ENCODE results near the gene HOXA9.

The HOXA9 gene

GRCh38 chr7:27141137-27141922, 24.0 kb downstream of the HOXA9 start:
- no peak for DNase-seq

GRCh38 chr7:27140126-27140857, 25.0 kb downstream of the HOXA9 start:
- no peak for DNase-seq

GRCh38 chr7:27139334-27140125, 25.8 kb downstream of the HOXA9 start:
- DNase-seq = no peak

GRCh38 chr7:27138985-27139333, 26.4 kb downstream of the HOXA9 start:
- DNase-seq = no peak

GRCh38 chr7:27138472-27138871, 26.9 kb downstream of the HOXA9 start:
- no peak for DNase-seq

GRCh38 chr7:27137640-27138315, 27.6 kb downstream of the HOXA9 start:
- DNase-seq = no peak

- DNase-seq = no peak
Measured at GRCh38 chr7:27134392-27134791, 30.9 kb downstream of the HOXA9 start.

- no peak for DNase-seq
Measured at GRCh38 chr7:27133409-27134231, 31.7 kb downstream of the HOXA9 start.

- no peak for DNase-seq
Measured at GRCh38 chr7:27132978-27133377, 32.4 kb downstream of the HOXA9 start.

GRCh38 chr7:27132214-27132613, 33.1 kb downstream of the HOXA9 start:
- DNase-seq = no peak

- no peak for DNase-seq
Measured at GRCh38 chr7:27131390-27131819, 33.9 kb downstream of the HOXA9 start.

GRCh38 chr7:27130540-27131389, 34.6 kb downstream of the HOXA9 start, which contains the start of gene HOXA4:
Gene HOXA4, minus strand, starts transcription at chr7:27130757. Its CDS starts 24 bp downstream, at chr7:27130733.
- DNase-seq = peak; percentile 87

- peak; percentile 61 for DNase-seq
Measured at GRCh38 chr7:27129729-27130539, 35.4 kb downstream of the HOXA9 start.

GRCh38 chr7:27128776-27129728, 36.3 kb downstream of the HOXA9 start:
- peak; percentile 47 for DNase-seq

GRCh38 chr7:27128034-27128433, 37.3 kb downstream of the HOXA9 start:
- DNase-seq = no peak

GRCh38 chr7:27126596-27127327, 38.6 kb downstream of the HOXA9 start:
- DNase-seq = no peak

- DNase-seq = no peak
Measured at GRCh38 chr7:27125986-27126394, 39.3 kb downstream of the HOXA9 start.

Data from activated effector memory CD4-positive, alpha-beta T cell treated with anti-CD3 and anti-CD28 coated beads, Interleukin-2, amount 50 U/mL, for 16 hours (primary cell).